Neural crest cell (in vitro differentiated cells): ENCODE measurements around the gene SH3PXD2A. TPM values are rescaled to one million over a fixed set of nuclear protein-coding genes. Genes with fewer than 3 reads are reported as not detected.

Experiments
- DNase-seq: peaks from one replicate; pipeline ENCODE4 v3.0.0; 2021; ENCODE audit warnings: low read depth, mixed read lengths, low spot score
- H3K27ac Mint-ChIP-seq: one replicate; pipeline ENCODE4 v1.8.0; 2021; ENCODE audit warnings: mild to moderate bottlenecking, mixed read lengths; ENCODE audit not compliant: unreplicated experiment
- H3K27me3 Mint-ChIP-seq: 2 replicates; pipeline ENCODE4 v1.8.0; 2021; ENCODE audit warnings: low read depth, mild to moderate bottlenecking, mixed read lengths
- H3K36me3 Mint-ChIP-seq: 2 replicates; pipeline ENCODE4 v1.8.0; 2021; ENCODE audit warnings: low read depth, mild to moderate bottlenecking, mixed read lengths
- H3K4me1 Mint-ChIP-seq: 2 replicates; pipeline ENCODE4 v1.8.0; 2021; ENCODE audit warnings: mixed read lengths
- H3K4me3 Mint-ChIP-seq: one replicate; pipeline ENCODE4 v1.8.0; 2021; ENCODE audit warnings: mild to moderate bottlenecking, mixed read lengths
- H3K9me3 Mint-ChIP-seq: 2 replicates; pipeline ENCODE4 v1.8.0; 2021; ENCODE audit warnings: mixed read lengths
- total RNA-seq: library from RNA; stranded (reverse); gene quantifications from 2 replicates; pipeline ENCODE4 v1.2.1, GENCODE V29; 2021
- TF ChIP-seq, protein P1 (sequence below): fragments of 200-600 bp; sonication (generic); conservative IDR thresholded peaks from 2 replicates; pipeline ENCODE4 v1.5.0; 2021; ENCODE audit warnings: antibody characterized with exemption, mild to moderate bottlenecking

The SH3PXD2A gene
- total RNA-seq, 1 donor from 2014 or later: 22.8 TPM

GRCh38 chr10:103819493-103819892, 35.9 kb downstream of the SH3PXD2A start:
- H3K4me3 Mint-ChIP-seq: no peak overlapping the region
- H3K27me3 Mint-ChIP-seq: no peaks in the 10 kb centered on the region
- peaks cover 56% of the 10 kb centered on the region for H3K4me1 Mint-ChIP-seq
- no peaks in the 10 kb centered on the region for H3K36me3 Mint-ChIP-seq
- H3K9me3 Mint-ChIP-seq: no peaks in the 10 kb centered on the region
- TF ChIP-seq, protein P1, sequence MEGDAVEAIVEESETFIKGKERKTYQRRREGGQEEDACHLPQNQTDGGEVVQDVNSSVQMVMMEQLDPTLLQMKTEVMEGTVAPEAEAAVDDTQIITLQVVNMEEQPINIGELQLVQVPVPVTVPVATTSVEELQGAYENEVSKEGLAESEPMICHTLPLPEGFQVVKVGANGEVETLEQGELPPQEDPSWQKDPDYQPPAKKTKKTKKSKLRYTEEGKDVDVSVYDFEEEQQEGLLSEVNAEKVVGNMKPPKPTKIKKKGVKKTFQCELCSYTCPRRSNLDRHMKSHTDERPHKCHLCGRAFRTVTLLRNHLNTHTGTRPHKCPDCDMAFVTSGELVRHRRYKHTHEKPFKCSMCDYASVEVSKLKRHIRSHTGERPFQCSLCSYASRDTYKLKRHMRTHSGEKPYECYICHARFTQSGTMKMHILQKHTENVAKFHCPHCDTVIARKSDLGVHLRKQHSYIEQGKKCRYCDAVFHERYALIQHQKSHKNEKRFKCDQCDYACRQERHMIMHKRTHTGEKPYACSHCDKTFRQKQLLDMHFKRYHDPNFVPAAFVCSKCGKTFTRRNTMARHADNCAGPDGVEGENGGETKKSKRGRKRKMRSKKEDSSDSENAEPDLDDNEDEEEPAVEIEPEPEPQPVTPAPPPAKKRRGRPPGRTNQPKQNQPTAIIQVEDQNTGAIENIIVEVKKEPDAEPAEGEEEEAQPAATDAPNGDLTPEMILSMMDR: no peak
- peak overlapping the region; percentile 70 for H3K27ac Mint-ChIP-seq
- no peak for DNase-seq

GRCh38 chr10:103818765-103819374, 36.5 kb downstream of the SH3PXD2A start:
- Mint-ChIP-seq H3K9me3 (no peaks in the 10 kb centered on the region), H3K4me3 (no peak overlapping the region), H3K27ac (peak overlapping the region; percentile 70), H3K27me3 (no peaks in the 10 kb centered on the region), H3K36me3 (no peaks in the 10 kb centered on the region), H3K4me1 (peaks cover 58% of the 10 kb centered on the region)
- TF ChIP-seq, protein P1: no peak
- DNase-seq: no peak

DNA sequence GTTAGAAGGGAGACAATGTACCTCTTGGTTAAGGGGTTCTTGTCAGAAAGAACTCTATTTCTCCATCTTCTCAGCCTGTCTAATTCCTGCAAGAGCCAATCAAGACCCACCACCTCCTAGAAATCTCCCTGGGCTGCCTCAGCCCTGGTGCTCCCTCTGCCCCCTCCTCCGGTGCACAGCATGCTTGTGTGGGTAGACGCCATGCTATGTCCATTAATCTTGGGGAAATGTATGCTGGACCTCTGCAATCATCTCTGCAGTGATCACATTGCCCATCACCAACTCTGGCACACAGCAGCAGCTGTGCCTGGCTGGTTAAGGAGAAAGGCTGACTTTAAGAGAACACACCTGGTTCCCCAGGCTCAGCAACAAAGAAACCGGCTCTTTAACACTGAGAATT, 37.3 kb downstream of the SH3PXD2A start:
- TF ChIP-seq, protein P1: no peak
- Mint-ChIP-seq H3K9me3 (no peaks in the 10 kb centered on the region), H3K36me3 (no peaks in the 10 kb centered on the region), H3K27ac (no peak overlapping the region), H3K4me3 (no peak overlapping the region), H3K4me1 (peaks cover 59% of the 10 kb centered on the region), H3K27me3 (no peaks in the 10 kb centered on the region)
- no peak for DNase-seq

- Mint-ChIP-seq H3K27ac (no peak overlapping the region), H3K36me3 (no peaks in the 10 kb centered on the region), H3K4me3 (no peak overlapping the region), H3K27me3 (no peaks in the 10 kb centered on the region), H3K4me1 (peaks cover 64% of the 10 kb centered on the region), H3K9me3 (no peaks in the 10 kb centered on the region)
- no peak for DNase-seq
- TF ChIP-seq, protein P1: no peak
These were observed 38.9 kb downstream of the SH3PXD2A start for GRCh38 chr10:103816431-103816830.

GRCh38 chr10:103814626-103815370, 40.6 kb downstream of the SH3PXD2A start:
- no peak overlapping the region for H3K27ac Mint-ChIP-seq
- H3K27me3 Mint-ChIP-seq: no peaks in the 10 kb centered on the region
- peaks cover 75% of the 10 kb centered on the region for H3K4me1 Mint-ChIP-seq
- TF ChIP-seq, protein P1: no peak
- H3K9me3 Mint-ChIP-seq: no peaks in the 10 kb centered on the region
- H3K36me3 Mint-ChIP-seq: peaks cover 2% of the 10 kb centered on the region
- no peak overlapping the region for H3K4me3 Mint-ChIP-seq
- no peak for DNase-seq
